Spinal cord (tissue), 10 donors: ENCODE results near the gene PTPRF. TPM values are rescaled to one million over a fixed set of nuclear protein-coding genes. Genes with fewer than 3 reads are reported as not detected.

ENCODE experiments used
- DNase-seq, 6 donors: peaks; one replicate each; pipeline versions ENCODE4 v3.0.0 to v3.0.0-alpha.2; 2013 to 2015; ENCODE audit warnings: low spot score in 6 of 6, low read depth in 4 of 6
- H3K27ac ChIP-seq: one replicate; pipeline ENCODE4 v1.5.1; 2013; ENCODE audit warnings: low read depth, low read length, control low read depth
- H3K27me3 ChIP-seq: one replicate; pipeline ENCODE4 v1.6.1; 2013; ENCODE audit warnings: low read length; ENCODE audit not compliant: control insufficient read depth, insufficient read depth
- H3K36me3 ChIP-seq: one replicate; pipeline ENCODE4 v1.6.1; 2013; ENCODE audit warnings: low read length; ENCODE audit not compliant: control insufficient read depth, insufficient read depth
- H3K4me1 ChIP-seq: one replicate; pipeline ENCODE4 v1.6.1; 2013; ENCODE audit warnings: low read length; ENCODE audit not compliant: control insufficient read depth, insufficient read depth
- H3K4me3 ChIP-seq: one replicate; pipeline ENCODE4 v1.5.1; 2013; ENCODE audit warnings: low read depth, low read length, control low read depth
- H3K9me3 ChIP-seq: one replicate; pipeline ENCODE4 v1.6.1; 2013; ENCODE audit warnings: low read length; ENCODE audit not compliant: control insufficient read depth, insufficient read depth
- WGBS: methylation state at CpG from one replicate; pipeline ENCODE4 v1.1.5; 2013; ENCODE audit warnings: missing lambda C conversion rate; ENCODE audit not compliant: insufficient coverage; 5-methylcytosine and 5-hydroxymethylcytosine counted together
- polyA plus RNA-seq, 2 donors: library from polyadenylated mRNA; unstranded; fragments of 120-200 nt; gene quantifications; one replicate each; pipeline ENCODE4 v1.2.1, GENCODE V29; 2013; ENCODE audit not compliant: insufficient read length in 2 of 2
- total RNA-seq, 2 donors: library from RNA; depleted of rRNA in 1 of 2; stranded (reverse); fragments of 120-200 nt in 1 of 2; fragments of >200 nt in 1 of 2; gene quantifications; one replicate each; pipeline versions ENCODE4 v1.2.3 to v1.2.4, GENCODE V29; 2013 to 2014
- donor health status: healthy.

PTPRF gene
- total and polyA plus RNA-seq, 4 donors: 51.0 to 114 (median 92.4) TPM

GRCh38 chr1:43605766-43606165, 75.1 kb downstream of the PTPRF start:
- DNase-seq: no peak
- Histone ChIP-seq H3K9me3 (no peaks in the 10 kb centered on the region), H3K4me3 (no peak overlapping the region), H3K4me1 (peaks cover 6% of the 10 kb centered on the region), H3K27ac (no peak overlapping the region), H3K27me3 (no peaks in the 10 kb centered on the region), H3K36me3 (peaks cover 97% of the 10 kb centered on the region)
- 97% methylated on average over 7 of the region's 7 CpGs for WGBS

GRCh38 chr1:43606624-43607023, 75.9 kb downstream of the PTPRF start:
- Histone ChIP-seq H3K4me3 (no peak overlapping the region), H3K27me3 (no peaks in the 10 kb centered on the region), H3K36me3 (peaks cover 94% of the 10 kb centered on the region), H3K27ac (no peak overlapping the region), H3K9me3 (no peaks in the 10 kb centered on the region), H3K4me1 (peaks cover 1% of the 10 kb centered on the region)
- no peak for DNase-seq
- 94% methylated on average over 12 of the region's 13 CpGs for whole genome bisulfite sequencing

GRCh38 chr1:43608827-43609226, 78.1 kb downstream of the PTPRF start:
- DNase-seq: no peak
- Histone ChIP-seq H3K27me3 (no peaks in the 10 kb centered on the region), H3K4me1 (no peaks in the 10 kb centered on the region), H3K27ac (no peak overlapping the region), H3K36me3 (peaks cover 94% of the 10 kb centered on the region), H3K4me3 (no peak overlapping the region), H3K9me3 (no peaks in the 10 kb centered on the region)
- 84% methylated on average over 4 of the region's 5 CpGs for WGBS

GRCh38 chr1:43610339-43610738, 79.7 kb downstream of the PTPRF start:
- no peaks in the 10 kb centered on the region for H3K9me3 ChIP-seq
- peaks cover 94% of the 10 kb centered on the region for H3K36me3 ChIP-seq
- no peaks in the 10 kb centered on the region for H3K27me3 ChIP-seq
- no peaks in the 10 kb centered on the region for H3K4me1 ChIP-seq
- DNase-seq: no peak
- WGBS: 65% methylated on average over 3 of the region's 5 CpGs
- H3K27ac ChIP-seq: no peak overlapping the region
- H3K4me3 ChIP-seq: no peak overlapping the region

GRCh38 chr1:43611950-43612349, 81.3 kb downstream of the PTPRF start:
- peaks cover 93% of the 10 kb centered on the region for H3K36me3 ChIP-seq
- DNase-seq: no peak
- 77% methylated on average over 7 of the region's 7 CpGs for WGBS

GRCh38 chr1:43612406-43612805, 81.7 kb downstream of the PTPRF start:
- Histone ChIP-seq H3K27me3 (no peaks in the 10 kb centered on the region), H3K4me3 (no peak overlapping the region), H3K9me3 (no peaks in the 10 kb centered on the region), H3K27ac (no peak overlapping the region), H3K4me1 (peaks cover 6% of the 10 kb centered on the region), H3K36me3 (peaks cover 93% of the 10 kb centered on the region)
- DNase-seq: no peak
- WGBS: 87% methylated on average over 7 of the region's 15 CpGs

More at GRCh38 chr1:43611950-43612349, 81.3 kb downstream of the PTPRF start:
- H3K27me3 ChIP-seq: no peaks in the 10 kb centered on the region
- H3K27ac ChIP-seq: no peak overlapping the region
- H3K9me3 ChIP-seq: no peaks in the 10 kb centered on the region
- H3K4me3 ChIP-seq: no peak overlapping the region
- peaks cover 6% of the 10 kb centered on the region for H3K4me1 ChIP-seq

- Histone ChIP-seq H3K9me3 (no peaks in the 10 kb centered on the region), H3K4me1 (peaks cover 6% of the 10 kb centered on the region), H3K27me3 (no peaks in the 10 kb centered on the region), H3K4me3 (no peak overlapping the region), H3K27ac (no peak overlapping the region), H3K36me3 (peaks cover 93% of the 10 kb centered on the region)
- DNase-seq: no peak
- WGBS: 93% methylated on average over 17 of the region's 22 CpGs
These were observed 82.6 kb downstream of the PTPRF start for GRCh38 chr1:43613075-43613942.

- H3K4me1 ChIP-seq: peaks cover 6% of the 10 kb centered on the region
- H3K36me3 ChIP-seq: peaks cover 93% of the 10 kb centered on the region
- DNase-seq: no peak
- H3K27me3 ChIP-seq: no peaks in the 10 kb centered on the region
- no peaks in the 10 kb centered on the region for H3K9me3 ChIP-seq
- H3K27ac ChIP-seq: no peak overlapping the region
- no peak overlapping the region for H3K4me3 ChIP-seq
- 95% methylated on average over 10 of the region's 11 CpGs for WGBS
These were observed 83.5 kb downstream of the PTPRF start for GRCh38 chr1:43614211-43614610.

GRCh38 chr1:43614891-43615290, 84.2 kb downstream of the PTPRF start:
- no peak overlapping the region for H3K4me3 ChIP-seq
- H3K36me3 ChIP-seq: peaks cover 93% of the 10 kb centered on the region
- H3K9me3 ChIP-seq: no peaks in the 10 kb centered on the region
- H3K27ac ChIP-seq: no peak overlapping the region
- peaks cover 6% of the 10 kb centered on the region for H3K4me1 ChIP-seq
- 75% methylated on average over 5 of the region's 6 CpGs for WGBS
- H3K27me3 ChIP-seq: no peaks in the 10 kb centered on the region
- DNase-seq: no peak

GRCh38 chr1:43616383-43616782, 85.7 kb downstream of the PTPRF start:
- Histone ChIP-seq H3K4me1 (peaks cover 6% of the 10 kb centered on the region), H3K27ac (no peak overlapping the region), H3K27me3 (no peaks in the 10 kb centered on the region), H3K4me3 (no peak overlapping the region), H3K9me3 (no peaks in the 10 kb centered on the region), H3K36me3 (peaks cover 96% of the 10 kb centered on the region)
- 94% methylated on average over 7 of the region's 7 CpGs for WGBS
- DNase-seq: no peak
